GM21786 (cell line): ENCODE results near the gene CD81.

ENCODE experiments used
- ATAC-seq: cut with Tn5 transposase; IDR thresholded peaks from one replicate; pipeline ENCODE4 v1.9.1; 2021; ENCODE audit not compliant: unreplicated experiment

CD81 gene

GRCh38 chr11:2374456-2375201 lies 2.5 kb upstream of the CD81 start:
- ATAC-seq: no peak

- no peak for ATAC-seq
These were observed 1.7 kb upstream of the CD81 start for GRCh38 chr11:2375341-2375853.

GRCh38 chr11:2375964-2376551 lies 1.1 kb upstream of the CD81 start:
- no peak for ATAC-seq

- ATAC-seq: no peak
These were observed 667 bp downstream of the CD81 start for GRCh38 chr11:2377511-2378443.

- ATAC-seq: no peak
These were observed 1.6 kb downstream of the CD81 start for GRCh38 chr11:2378527-2379210.

GRCh38 chr11:2379466-2380174 lies 2.5 kb downstream of the CD81 start:
- no peak for ATAC-seq

- no peak for ATAC-seq
These were observed 3.3 kb downstream of the CD81 start for GRCh38 chr11:2380396-2380795.

- peak; percentile 28 for ATAC-seq
These were observed 3.8 kb downstream of the CD81 start for GRCh38 chr11:2380807-2381350.

- ATAC-seq: no peak
These were observed 4.5 kb downstream of the CD81 start for GRCh38 chr11:2381494-2382128.

GRCh38 chr11:2382129-2382517 lies 5.0 kb downstream of the CD81 start:
- ATAC-seq: no peak

GRCh38 chr11:2382936-2383851 lies 6.1 kb downstream of the CD81 start:
- no peak for ATAC-seq

- ATAC-seq: no peak
These were observed 7.0 kb downstream of the CD81 start for GRCh38 chr11:2383852-2384804.

- ATAC-seq: no peak
These were observed 8.3 kb downstream of the CD81 start for GRCh38 chr11:2385156-2386151.

- ATAC-seq: no peak
These were observed 9.5 kb downstream of the CD81 start for GRCh38 chr11:2386591-2386990.

GRCh38 chr11:2387266-2387987 lies 10.3 kb downstream of the CD81 start:
- no peak for ATAC-seq
